ENCODE measurements around the gene KATNB1. TPM values are rescaled to one million over a fixed set of nuclear protein-coding genes. Genes with fewer than 3 reads are reported as not detected.

The KATNB1 gene
- total and polyA plus RNA-seq, 12 donors: 9.0 to 15.1 (median 11.0) TPM

DNA sequence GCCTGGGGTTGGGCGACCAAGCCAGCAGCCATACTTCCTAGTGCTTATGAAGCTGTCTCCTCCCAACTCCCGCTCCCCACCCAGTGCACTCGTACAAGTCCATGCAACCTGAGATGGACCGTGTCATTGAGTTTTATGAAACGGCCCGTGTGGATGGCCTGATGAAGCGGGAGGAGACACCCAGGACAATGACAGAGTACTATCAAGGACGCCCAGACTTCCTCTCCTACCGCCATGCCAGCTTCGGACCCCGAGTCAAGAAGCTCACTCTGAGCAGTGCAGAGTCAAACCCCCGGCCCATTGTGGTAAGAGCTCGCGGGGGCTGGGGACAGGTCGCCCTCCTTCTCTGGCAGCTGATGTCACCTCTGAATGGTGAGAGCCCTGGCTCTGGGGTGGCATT is 11.0 kb upstream of the KATNB1 start:
- no peaks in the 10 kb centered on the region for H3K36me3 ChIP-seq
- TF ChIP-seq CTCF (IDR thresholded peaks at IDR 0.05): no peak
- H3K4me3 ChIP-seq: no peak overlapping the region
- no peak for DNase-seq
- no peaks in the 10 kb centered on the region for H3K27me3 ChIP-seq
- no peaks in the 10 kb centered on the region for H3K9me3 ChIP-seq
- H3K27ac ChIP-seq: no peak overlapping the region
- no peak for ATAC-seq
- WGBS, 2 donors: 79 to 81% methylated on average over 15 of the region's 15 CpGs
- intact Hi-C loops (cut with DNase I): loop anchor here in 8 of 10 donors (5.0 to 10.0 kb wide), 7 partner anchors 72 to 150 kb away; no protein-coding TSS in a partner anchor
- no peaks in the 10 kb centered on the region for H3K4me1 ChIP-seq

DNA sequence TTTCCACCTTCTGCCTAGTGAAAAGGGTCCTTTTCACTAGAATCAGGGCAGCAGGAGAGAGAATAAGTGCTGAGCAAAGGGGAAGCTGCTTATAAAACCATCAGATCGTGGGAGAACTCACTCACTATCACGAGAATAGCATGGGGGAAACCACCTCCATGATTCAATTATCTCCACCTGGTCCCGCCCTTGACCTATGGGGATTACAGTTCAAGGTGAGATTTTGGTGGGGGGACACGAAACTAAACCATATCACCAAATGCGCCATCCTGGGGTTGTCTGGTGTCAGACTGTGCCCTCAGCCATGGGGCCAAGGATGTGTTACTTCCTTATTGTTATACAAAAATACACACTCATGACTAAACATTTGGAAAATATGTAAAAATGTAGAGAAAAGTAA is 10.4 kb upstream of the KATNB1 start:
- WGBS, 2 donors: 63 to 64% methylated on average over 5 of the region's 5 CpGs
- intact Hi-C loops (cut with DNase I): loop anchor here in 2 of 10 donors (10.0 kb wide), 2 partner anchors 140 to 150 kb away; no protein-coding TSS in a partner anchor

GRCh38 chr16:57725554-57725953 is 10.0 kb upstream of the KATNB1 start:
- H3K4me3 ChIP-seq: no peak overlapping the region
- DNase-seq: no peak
- intact Hi-C loops (cut with DNase I): loop anchor here in 2 of 10 donors (10.0 kb wide), 2 partner anchors 141 to 151 kb away; no protein-coding TSS in a partner anchor
- no peak overlapping the region for H3K27ac ChIP-seq
- WGBS, 2 donors: 77 to 83% methylated on average over 5 of the region's 5 CpGs
- H3K27me3 ChIP-seq: no peaks in the 10 kb centered on the region
- H3K4me1 ChIP-seq: no peaks in the 10 kb centered on the region
- TF ChIP-seq CTCF (IDR thresholded peaks at IDR 0.05): no peak
- ATAC-seq: no peak
- no peaks in the 10 kb centered on the region for H3K9me3 ChIP-seq
- no peaks in the 10 kb centered on the region for H3K36me3 ChIP-seq

More for the DNA sequence above, 10.4 kb upstream of the KATNB1 start:
- H3K4me1 ChIP-seq: no peaks in the 10 kb centered on the region
- no peaks in the 10 kb centered on the region for H3K27me3 ChIP-seq
- H3K27ac ChIP-seq: no peak overlapping the region
- no peaks in the 10 kb centered on the region for H3K9me3 ChIP-seq
- TF ChIP-seq CTCF (IDR thresholded peaks at IDR 0.05): no peak
- ATAC-seq: no peak
- H3K4me3 ChIP-seq: no peak overlapping the region
- no peak for DNase-seq
- no peaks in the 10 kb centered on the region for H3K36me3 ChIP-seq

DNA sequence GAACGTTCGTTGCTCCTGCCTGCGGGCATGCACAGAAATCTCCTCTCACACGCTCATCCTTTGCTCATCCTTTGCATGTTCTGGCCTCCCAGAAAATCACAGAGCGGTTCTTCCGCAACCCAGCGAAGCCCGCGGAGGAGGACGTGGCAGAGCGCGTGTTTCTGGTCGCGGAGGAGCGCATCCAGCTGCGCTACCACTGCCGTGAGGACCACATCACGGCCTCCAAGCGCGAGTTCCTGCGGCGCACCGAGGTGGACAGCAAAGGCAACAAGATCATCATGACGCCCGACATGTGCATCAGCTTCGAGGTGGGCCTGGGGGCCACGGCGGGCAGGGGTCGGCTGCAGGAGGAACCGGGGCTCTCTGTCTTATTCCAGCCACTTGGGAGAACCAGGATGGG is 9.6 kb upstream of the KATNB1 start:
- no peaks in the 10 kb centered on the region for H3K36me3 ChIP-seq
- TF ChIP-seq CTCF (IDR thresholded peaks at IDR 0.05): no peak
- WGBS, 2 donors: 91 to 92% methylated on average over 30 of the region's 30 CpGs
- no peaks in the 10 kb centered on the region for H3K27me3 ChIP-seq
- H3K27ac ChIP-seq: no peak overlapping the region
- no peak overlapping the region for H3K4me3 ChIP-seq
- H3K4me1 ChIP-seq: no peaks in the 10 kb centered on the region
- ATAC-seq (no peak), DNase-seq (no peak)
- no peaks in the 10 kb centered on the region for H3K9me3 ChIP-seq
- intact Hi-C loops (cut with DNase I): loop anchor here in 2 of 10 donors (10.0 kb wide), 2 partner anchors 141 to 151 kb away; no protein-coding TSS in a partner anchor
